Panc1 (cell line): ENCODE measurements around the gene PDS5B. TPM values are rescaled to one million over a fixed set of nuclear protein-coding genes. Genes with fewer than 3 reads are reported as not detected.

Experiments used
- ATAC-seq: fragments of 200-7000 bp; cut with Tn5 transposase; 2 replicates; pipeline ENCODE4 v1.9.1; 2020; ENCODE audit warnings: mild to moderate bottlenecking, moderate library complexity
- BruUV-seq: library from RNA; stranded (reverse); fragments of 400-500 nt; replicated peaks from 2 replicates; lab custom pipeline; 2021; lab: Mats Ljungman, UMichigan
- CTCF ChIA-PET: fragments of 300-600 bp; sonication (Branson Sonifier 250); formaldehyde crosslinking; loops from one replicate; lab custom pipeline; 2022; ENCODE audit warnings: antibody characterized with exemption; lab: Charles Lee
- POLR2A ChIA-PET: fragments of 300-600 bp; sonication (Branson Sonifier 250); formaldehyde crosslinking; loops from one replicate; lab custom pipeline; 2022; ENCODE audit warnings: antibody characterized with exemption; lab: Charles Lee
- DNase-seq: peaks from one replicate; pipeline ENCODE4 v3.0.0-alpha.2; 2010; ENCODE audit warnings: low read depth, low spot score
- H3K27ac ChIP-seq: 2 replicates; pipeline ENCODE4 v1.5.1; 2011; ENCODE audit warnings: mild to moderate bottlenecking, low read length, inconsistent platforms
- H3K27me3 ChIP-seq: fragments of 200-500 bp; sonication (Bioruptor generic); 2 replicates; pipeline ENCODE4 v1.6.0; 2014; ENCODE audit warnings: low read length, inconsistent platforms; ENCODE audit not compliant: control insufficient read depth, insufficient read depth
- H3K36me3 ChIP-seq: fragments of 200-500 bp; sonication (Bioruptor generic); 2 replicates; pipeline ENCODE4 v1.5.1; 2014; ENCODE audit warnings: inconsistent platforms, mild to moderate bottlenecking, low read length, moderate library complexity; ENCODE audit not compliant: control insufficient read depth, insufficient read depth
- H3K4me1 ChIP-seq: 2 replicates; pipeline ENCODE4 v1.5.1; 2011; ENCODE audit warnings: inconsistent platforms, mild to moderate bottlenecking, low read length, moderate library complexity; ENCODE audit not compliant: control insufficient read depth, insufficient read depth
- H3K4me3 ChIP-seq, 2 experiments: 2 replicates each; pipeline ENCODE4 v1.5.1; 2011 to 2012; ENCODE audit warnings: low read depth in 2 of 2, low read length in 2 of 2, mild to moderate bottlenecking in 2 of 2, inconsistent platforms in 1 of 2, moderate library complexity in 1 of 2
- H3K9me3 ChIP-seq: fragments of 200-500 bp; sonication (Bioruptor generic); 2 replicates; pipeline ENCODE4 v1.5.1; 2014; ENCODE audit warnings: low read depth, mild to moderate bottlenecking, inconsistent platforms, low read length, moderate library complexity; ENCODE audit not compliant: control insufficient read depth, insufficient read depth
- CTCF ChIP-seq: fragments of 450-650 bp; IDR thresholded peaks from 2 replicates; pipeline ENCODE4 v1.5.1; 2017; ENCODE audit warnings: mild to moderate bottlenecking
- POLR2AphosphoS5 ChIP-seq: IDR thresholded peaks from 2 replicates; pipeline ENCODE4 v1.6.1; 2012; ENCODE audit warnings: mild to moderate bottlenecking, low read depth, low read length, moderate library complexity
- REST ChIP-seq, 2 experiments: IDR thresholded peaks; 2 replicates each; pipeline ENCODE4 v1.6.1; 2011 to 2012; ENCODE audit warnings: low read depth in 2 of 2, control low read depth in 1 of 2, low read length in 1 of 2, mild to moderate bottlenecking in 1 of 2, moderate library complexity in 1 of 2; ENCODE audit not compliant: insufficient read depth in 1 of 2
- SIN3A ChIP-seq: IDR thresholded peaks from 2 replicates; pipeline ENCODE4 v1.6.1; 2012; ENCODE audit warnings: low read depth, mild to moderate bottlenecking, low read length, moderate library complexity, borderline replicate concordance; ENCODE audit not compliant: insufficient read depth
- TCF7L2 ChIP-seq: IDR thresholded peaks from 2 replicates; pipeline ENCODE4 v1.6.1; 2011; ENCODE audit warnings: mild to moderate bottlenecking, low read depth, low read length, inconsistent platforms
- in situ Hi-C: cut with HindIII; loops from 2 replicates; pipeline ENCODE4 v1.10.0; 2016; ENCODE audit warnings: low sequenced_read_pairs, low pct_unique_long_range_greater_than_20kb
- intact Hi-C: fragments of 100-400 bp; cut with micrococcal nuclease; formaldehyde crosslinking; loops from one replicate; pipeline ENCODE4 v1.10.0; 2022; ENCODE audit not compliant: unreplicated experiment
- total RNA-seq: library from RNA; stranded (reverse); gene quantifications from one replicate; pipeline ENCODE4 v1.2.1, GENCODE V29; 2021; ENCODE audit not compliant: unreplicated experiment

Gene PDS5B
- total RNA-seq, 1 experiment from 2014 or later, result 33.9 TPM

- POLR2A ChIA-PET, result no interaction called here
- BruUV-seq, result no TSS peak
- CTCF ChIA-PET, result no interaction called here
Measured at GRCh38 chr13:32638739-32639138, 52.5 kb downstream of the PDS5B start.

GRCh38 chr13:32639502-32640105 is 53.4 kb downstream of the PDS5B start:
- peaks cover 13% of the 10 kb centered on the region for H3K4me1 ChIP-seq
- in situ Hi-C loops (no loop called here), intact Hi-C loops (loop anchor here (5.0 kb wide), 1 partner anchor 52 kb away; the partner anchor contains the start of gene PDS5B)
- no TSS peak for BruUV-seq
- H3K27me3 ChIP-seq, result no peaks in the 10 kb centered on the region
- ATAC-seq (peak; percentile 84; the same call in 1 of the 2 replicates), DNase-seq (peak; percentile 30)
- H3K27ac ChIP-seq, result no peak overlapping the region
- ChIA-PET CTCF (interaction anchor here (0.6 to 1.0 kb wide), 3 partner anchors 29 to 52 kb away, joined by 3 to 5 read pairs (median 5); no protein-coding TSS in a partner anchor), POLR2A (no interaction called here)
- no peaks in the 10 kb centered on the region for H3K9me3 ChIP-seq
- H3K4me3 ChIP-seq, result no peak overlapping the region
- no peaks in the 10 kb centered on the region for H3K36me3 ChIP-seq
- TF ChIP-seq SIN3A (no peak), TCF7L2 (no peak), CTCF (peak; percentile 70; the same call in 1 of the 2 replicates), POLR2AphosphoS5 (no peak), REST (IDR thresholded peaks at IDR 0.05; ENCODE audit: insufficient read depth in 1 of 2, low read depth in 2 of 2, low read length in 1 of 2) (no peak)

More at GRCh38 chr13:32638739-32639138, 52.5 kb downstream of the PDS5B start:
- in situ Hi-C loops, result no loop called here
- Histone ChIP-seq H3K9me3 (no peaks in the 10 kb centered on the region), H3K27me3 (no peaks in the 10 kb centered on the region), H3K4me3 (no peak overlapping the region), H3K36me3 (no peaks in the 10 kb centered on the region), H3K27ac (no peak overlapping the region), H3K4me1 (peaks cover 13% of the 10 kb centered on the region)
- intact Hi-C loops, result loop anchor here (5.0 kb wide), 1 partner anchor 51 kb away; the partner anchor contains the start of gene PDS5B
- DNase-seq (no peak), ATAC-seq (no peak; the same call in 1 of the 2 replicates)
- no peak for TF ChIP-seq POLR2AphosphoS5
- TF ChIP-seq SIN3A, result no peak
- no peak for TF ChIP-seq REST (IDR thresholded peaks at IDR 0.05; ENCODE audit: insufficient read depth in 1 of 2, low read depth in 2 of 2, low read length in 1 of 2)
- no peak for TF ChIP-seq TCF7L2
- no peak for TF ChIP-seq CTCF
